Stimulated activated naive CD8-positive, alpha-beta T cell treated with anti-CD3 and anti-CD28 coated beads, Interleukin-15, amount 100 ng/mL, for 72 hours (primary cell): ENCODE measurements around the gene DCBLD2.

Source experiments
- ATAC-seq: fragments of 150-1000 bp; cut with Tn5 transposase; 2 replicates; pipeline ENCODE4 v1.10.0; 2021; ENCODE audit warnings: mild to moderate bottlenecking, moderate library complexity
- DNase-seq, 2 donors: peaks; one replicate each; pipeline ENCODE4 v3.0.0; 2021 to 2022
- H3K27ac Mint-ChIP-seq, 2 donors: one replicate each; pipeline ENCODE4 v1.8.0; 2022; ENCODE audit warnings: mild to moderate bottlenecking in 2 of 2, mixed read lengths in 2 of 2, moderate library complexity in 2 of 2
- H3K27me3 Mint-ChIP-seq: one replicate; pipeline ENCODE4 v1.8.0; 2022; ENCODE audit warnings: mixed read lengths
- H3K4me1 Mint-ChIP-seq: one replicate; pipeline ENCODE4 v1.8.0; 2022; ENCODE audit warnings: mild to moderate bottlenecking, mixed read lengths
- H3K4me3 Mint-ChIP-seq, 2 donors: one replicate each; pipeline ENCODE4 v1.8.0; 2022; ENCODE audit warnings: mild to moderate bottlenecking in 2 of 2, mixed read lengths in 2 of 2, moderate library complexity in 1 of 2
- H3K9me3 Mint-ChIP-seq, 2 donors: one replicate each; pipeline ENCODE4 v1.8.0; 2022; ENCODE audit warnings: mixed read lengths in 2 of 2

Gene DCBLD2

GRCh38 chr3:98777286-98777685, 124.2 kb downstream of the DCBLD2 start:
- Mint-ChIP-seq H3K4me3 (no peak overlapping the region), H3K27me3 (peaks cover 42% of the 10 kb centered on the region), H3K27ac (no peak overlapping the region), H3K4me1 (peaks cover 18% of the 10 kb centered on the region), H3K9me3 (no peaks in the 10 kb centered on the region)
- no peak for ATAC-seq
- no peak for DNase-seq

GRCh38 chr3:98776140-98776493, 125.4 kb downstream of the DCBLD2 start:
- DNase-seq (no peak), ATAC-seq (no peak)
- Mint-ChIP-seq H3K4me1 (peaks cover 18% of the 10 kb centered on the region), H3K27ac (no peak overlapping the region), H3K4me3 (no peak overlapping the region), H3K9me3 (no peaks in the 10 kb centered on the region), H3K27me3 (peaks cover 42% of the 10 kb centered on the region)

- no peak overlapping the region for H3K27ac Mint-ChIP-seq
- H3K4me1 Mint-ChIP-seq: peaks cover 18% of the 10 kb centered on the region
- no peak for DNase-seq
- no peak overlapping the region for H3K4me3 Mint-ChIP-seq
- H3K9me3 Mint-ChIP-seq: no peaks in the 10 kb centered on the region
- no peak for ATAC-seq
- peaks cover 42% of the 10 kb centered on the region for H3K27me3 Mint-ChIP-seq
Observed at GRCh38 chr3:98775459-98776139, 125.9 kb downstream of the DCBLD2 start.

DNA sequence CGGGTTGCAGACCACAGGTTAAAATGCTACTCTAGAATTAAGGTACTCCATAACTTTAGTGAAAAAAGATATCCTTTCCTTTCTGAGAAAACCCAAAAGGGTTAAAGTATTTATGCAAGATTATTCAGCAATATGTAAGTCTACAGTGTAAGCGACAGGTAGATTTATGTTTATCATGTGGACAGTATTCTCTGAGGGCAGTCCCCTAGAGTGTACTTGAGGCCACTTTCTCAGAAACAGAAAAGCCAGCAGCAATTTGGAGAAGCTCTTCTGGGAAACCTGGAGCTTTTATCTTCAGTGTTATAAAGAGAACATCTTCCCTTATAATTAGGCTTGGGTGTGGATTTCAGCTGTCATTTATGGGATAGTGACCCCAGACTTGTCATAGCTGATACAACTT, 129.5 kb downstream of the DCBLD2 start:
- H3K27me3 Mint-ChIP-seq: peaks cover 21% of the 10 kb centered on the region
- ATAC-seq: no peak
- H3K9me3 Mint-ChIP-seq: no peaks in the 10 kb centered on the region
- H3K27ac Mint-ChIP-seq: no peak overlapping the region
- H3K4me3 Mint-ChIP-seq: no peak overlapping the region
- DNase-seq: no peak
- H3K4me1 Mint-ChIP-seq: peaks cover 7% of the 10 kb centered on the region

DNA sequence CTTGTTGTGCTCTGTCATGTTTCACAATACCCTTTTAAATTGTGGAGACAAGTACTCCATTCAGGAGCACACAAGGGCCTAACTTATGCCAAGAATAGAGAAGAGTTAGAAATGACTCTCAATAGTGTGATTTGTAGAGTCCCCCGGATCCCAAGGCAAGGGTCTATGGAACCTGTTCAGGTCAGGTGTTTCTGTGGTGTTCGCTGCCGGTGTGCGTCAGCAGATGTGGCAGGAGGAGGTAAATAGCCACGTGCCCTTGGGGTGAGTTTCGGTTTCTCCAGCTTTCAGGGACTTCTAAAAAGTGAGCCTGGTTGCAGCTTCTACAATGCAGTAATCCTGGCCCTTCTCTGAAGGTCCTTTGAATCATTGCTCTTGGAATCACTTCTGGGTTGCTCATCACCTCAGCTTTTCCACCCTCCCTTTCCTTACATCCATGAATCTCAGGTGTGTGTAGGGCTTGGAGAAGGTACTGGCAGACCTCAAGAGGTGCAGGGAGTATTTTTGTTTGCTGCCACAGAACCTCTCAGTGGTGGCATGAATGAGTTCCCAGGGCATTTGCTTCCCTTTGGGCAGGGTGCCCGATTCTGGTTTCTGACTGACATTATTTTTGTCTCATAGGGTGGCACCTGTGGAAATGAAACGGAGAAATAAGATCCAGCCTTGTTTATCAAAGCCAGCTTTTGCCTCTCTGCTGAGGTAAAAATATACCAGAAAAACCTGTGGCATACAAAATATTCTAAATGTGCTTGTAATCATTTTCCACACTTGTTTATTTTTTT, 131.0 kb downstream of the DCBLD2 start:
- Mint-ChIP-seq H3K4me1 (peaks cover 7% of the 10 kb centered on the region), H3K4me3 (peak overlapping the region in 1 of 2 donors; percentile 8), H3K27me3 (peaks cover 13% of the 10 kb centered on the region), H3K27ac (no peak overlapping the region), H3K9me3 (no peaks in the 10 kb centered on the region)
- ATAC-seq (peak; percentile 61), DNase-seq (no peak)

GRCh38 chr3:98769448-98769847, 132.0 kb downstream of the DCBLD2 start:
- no peak for DNase-seq
- Mint-ChIP-seq H3K27me3 (peaks cover 7% of the 10 kb centered on the region), H3K27ac (no peak overlapping the region), H3K9me3 (no peaks in the 10 kb centered on the region), H3K4me3 (no peak overlapping the region), H3K4me1 (peaks cover 7% of the 10 kb centered on the region)
- no peak for ATAC-seq

- Mint-ChIP-seq H3K27ac (no peak overlapping the region), H3K4me1 (peaks cover 7% of the 10 kb centered on the region), H3K27me3 (peaks cover 4% of the 10 kb centered on the region), H3K4me3 (no peak overlapping the region), H3K9me3 (no peaks in the 10 kb centered on the region)
- no peak for DNase-seq
- ATAC-seq: no peak
Observed at GRCh38 chr3:98768961-98769360, 132.5 kb downstream of the DCBLD2 start.

DNA sequence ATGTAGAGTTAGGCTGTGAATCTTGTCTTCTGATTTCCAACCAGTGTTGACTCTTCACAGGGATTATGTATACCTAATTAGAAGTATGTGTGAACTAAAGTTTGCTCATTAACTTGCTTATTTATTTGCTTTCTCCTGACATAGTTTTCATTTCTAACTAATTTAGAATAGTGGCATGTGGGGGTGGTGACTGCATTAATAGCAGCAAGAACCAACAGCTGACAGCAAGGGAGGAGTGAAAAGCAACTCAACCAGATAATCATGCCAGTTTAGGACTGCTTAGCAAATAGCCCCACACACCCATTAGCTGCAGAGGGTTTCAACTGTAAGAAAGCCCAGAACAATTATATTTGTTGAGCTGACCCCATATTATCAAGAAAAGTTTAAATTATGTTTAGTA, 134.6 kb downstream of the DCBLD2 start:
- no peak overlapping the region for H3K27ac Mint-ChIP-seq
- H3K27me3 Mint-ChIP-seq: peaks cover 16% of the 10 kb centered on the region
- H3K4me1 Mint-ChIP-seq: peaks cover 7% of the 10 kb centered on the region
- no peak for ATAC-seq
- H3K9me3 Mint-ChIP-seq: no peaks in the 10 kb centered on the region
- no peak for DNase-seq
- no peak overlapping the region for H3K4me3 Mint-ChIP-seq

- Mint-ChIP-seq H3K27ac (no peak overlapping the region), H3K4me1 (peaks cover 7% of the 10 kb centered on the region)
- ATAC-seq: no peak
Observed at GRCh38 chr3:98765721-98766120, 135.8 kb downstream of the DCBLD2 start.

GRCh38 chr3:98764472-98764884, 137.0 kb downstream of the DCBLD2 start:
- Mint-ChIP-seq H3K27me3 (peaks cover 16% of the 10 kb centered on the region), H3K9me3 (no peaks in the 10 kb centered on the region), H3K4me3 (no peak overlapping the region), H3K27ac (no peak overlapping the region), H3K4me1 (no peaks in the 10 kb centered on the region)
- DNase-seq (no peak), ATAC-seq (no peak)

More at GRCh38 chr3:98765721-98766120, 135.8 kb downstream of the DCBLD2 start:
- no peaks in the 10 kb centered on the region for H3K9me3 Mint-ChIP-seq
- no peak for DNase-seq
- H3K4me3 Mint-ChIP-seq: no peak overlapping the region
- H3K27me3 Mint-ChIP-seq: peaks cover 16% of the 10 kb centered on the region

DNA sequence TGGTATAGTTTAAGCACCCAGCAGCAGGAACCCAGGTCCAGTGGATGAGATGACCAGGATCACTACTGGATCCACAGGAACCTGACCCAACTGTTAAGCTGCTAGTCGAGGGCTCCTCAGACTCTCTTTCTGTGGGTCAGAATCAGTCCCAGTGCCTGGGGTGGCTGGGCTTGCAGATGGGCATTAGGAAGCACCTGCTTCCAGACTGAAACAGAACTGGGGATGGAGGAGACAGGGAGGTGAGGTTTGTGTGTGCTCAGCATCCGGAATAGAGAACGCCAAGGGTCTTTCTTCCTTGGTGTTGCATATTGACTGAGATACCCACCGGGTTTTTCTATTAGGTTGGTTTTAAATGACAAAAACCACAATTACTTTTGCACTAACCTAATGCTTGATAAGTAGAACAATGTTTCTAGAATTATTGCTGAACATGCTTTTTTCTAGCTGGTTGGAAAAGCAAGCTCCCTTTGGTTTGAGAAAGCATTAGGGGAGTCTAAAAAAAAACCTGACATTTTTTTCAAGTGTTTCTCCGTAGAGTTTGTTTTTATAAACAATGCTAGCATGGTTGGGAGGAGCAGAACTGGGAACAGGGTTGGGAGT, 137.6 kb downstream of the DCBLD2 start:
- no peak overlapping the region for H3K4me3 Mint-ChIP-seq
- H3K4me1 Mint-ChIP-seq: no peaks in the 10 kb centered on the region
- H3K27ac Mint-ChIP-seq: no peak overlapping the region
- DNase-seq: no peak
- no peaks in the 10 kb centered on the region for H3K9me3 Mint-ChIP-seq
- no peak for ATAC-seq
- peaks cover 16% of the 10 kb centered on the region for H3K27me3 Mint-ChIP-seq

DNA sequence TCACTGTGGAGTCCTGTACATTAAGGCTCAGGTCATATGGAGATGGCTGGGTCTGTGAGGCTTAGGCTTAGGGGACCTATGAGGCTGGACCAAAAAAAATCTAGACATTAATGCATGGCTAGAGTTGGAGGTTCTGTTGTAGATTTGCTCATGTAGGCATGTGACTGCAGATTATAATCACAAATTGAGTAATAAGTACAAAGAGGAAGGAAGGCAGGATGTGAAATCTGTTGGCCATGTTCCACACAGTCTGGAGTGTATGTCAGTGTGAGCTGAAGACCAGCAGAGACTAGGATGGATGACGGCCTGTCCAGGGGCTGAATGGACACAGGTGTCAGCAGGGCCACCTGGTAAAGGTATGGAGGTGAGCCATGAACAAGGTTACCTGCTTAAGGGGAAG, 138.4 kb downstream of the DCBLD2 start, which contains the start of gene ST3GAL6:
Gene ST3GAL6, plus strand, starts transcription at position 265 of the 400 bp plus-strand sequence. CDS start 5,101 bp downstream, outside the sequence.
- Mint-ChIP-seq H3K4me1 (no peaks in the 10 kb centered on the region), H3K4me3 (no peak within 1 kb of the TSS), H3K27me3 (peaks cover 16% of the 10 kb centered on the region), H3K27ac (no peak within 1 kb of the TSS), H3K9me3 (no peaks in the 10 kb centered on the region)
- no peak for DNase-seq
- ATAC-seq: no peak

- DNase-seq (no peak), ATAC-seq (no peak)
- H3K27ac Mint-ChIP-seq: no peak overlapping the region
- peaks cover 16% of the 10 kb centered on the region for H3K27me3 Mint-ChIP-seq
- no peaks in the 10 kb centered on the region for H3K4me1 Mint-ChIP-seq
- H3K9me3 Mint-ChIP-seq: no peaks in the 10 kb centered on the region
- H3K4me3 Mint-ChIP-seq: no peak overlapping the region
Observed at GRCh38 chr3:98761643-98762229, 139.8 kb downstream of the DCBLD2 start.

DNA sequence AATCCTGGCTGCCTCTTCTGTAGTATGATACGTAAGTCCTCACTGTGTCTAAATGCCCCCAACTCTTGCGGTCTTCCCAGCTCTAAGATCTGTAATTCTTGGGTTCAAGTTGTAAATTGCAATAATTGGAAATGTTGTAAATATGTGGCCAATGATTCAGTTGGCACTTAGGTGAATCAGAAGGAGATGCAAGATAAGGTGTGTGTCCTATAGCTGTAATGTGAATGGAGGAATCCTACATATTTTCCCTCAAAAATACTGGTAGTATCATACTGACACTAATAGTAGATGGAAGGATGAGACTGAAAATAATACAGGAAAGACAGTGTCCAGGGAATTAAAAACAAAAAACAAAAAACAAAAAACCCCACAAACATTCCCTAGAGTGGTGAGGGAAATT, 141.9 kb downstream of the DCBLD2 start:
- ATAC-seq (no peak), DNase-seq (no peak)
- peaks cover 26% of the 10 kb centered on the region for H3K27me3 Mint-ChIP-seq
- H3K4me3 Mint-ChIP-seq: no peak overlapping the region
- no peak overlapping the region for H3K27ac Mint-ChIP-seq
- H3K4me1 Mint-ChIP-seq: no peaks in the 10 kb centered on the region
- no peaks in the 10 kb centered on the region for H3K9me3 Mint-ChIP-seq

DNA sequence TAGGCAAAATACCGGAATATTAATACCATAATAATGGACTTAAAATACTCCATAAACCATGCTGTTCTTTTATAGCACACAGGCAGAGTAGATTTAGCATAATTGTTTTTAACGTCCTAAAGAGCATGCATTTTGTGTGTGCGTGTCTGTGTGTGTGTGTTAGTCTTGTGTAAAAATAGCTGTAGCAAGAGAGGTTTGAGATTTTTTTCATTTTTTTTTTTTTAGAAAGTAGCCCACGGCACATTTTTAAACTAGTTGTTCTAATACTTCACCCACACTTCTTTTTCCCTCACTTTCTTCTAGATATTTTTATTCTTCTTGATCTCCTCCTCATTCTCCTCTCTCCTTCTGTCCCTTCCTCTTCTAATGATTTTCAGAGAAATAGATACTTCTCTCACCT, 145.9 kb downstream of the DCBLD2 start:
- ATAC-seq: no peak
- Mint-ChIP-seq H3K9me3 (no peaks in the 10 kb centered on the region), H3K4me3 (no peak overlapping the region), H3K27ac (no peak overlapping the region), H3K27me3 (peaks cover 11% of the 10 kb centered on the region), H3K4me1 (no peaks in the 10 kb centered on the region)
- no peak for DNase-seq

- Mint-ChIP-seq H3K27ac (no peak overlapping the region), H3K9me3 (no peaks in the 10 kb centered on the region), H3K4me1 (no peaks in the 10 kb centered on the region), H3K4me3 (no peak overlapping the region), H3K27me3 (peaks cover 11% of the 10 kb centered on the region)
- ATAC-seq (no peak), DNase-seq (no peak)
Observed at GRCh38 chr3:98754483-98754882, 147.0 kb downstream of the DCBLD2 start.
